ENCODE results near the gene KRABD2.
A peak's percentile ranks its signal among the peaks of the same experiment; 100 is the strongest.
"Not testable (repeated sequence)": the region's sequence is repeated elsewhere in the genome, so short reads cannot be mapped to it uniquely, and the experiment has no call there.

The KRABD2 gene

DNA sequence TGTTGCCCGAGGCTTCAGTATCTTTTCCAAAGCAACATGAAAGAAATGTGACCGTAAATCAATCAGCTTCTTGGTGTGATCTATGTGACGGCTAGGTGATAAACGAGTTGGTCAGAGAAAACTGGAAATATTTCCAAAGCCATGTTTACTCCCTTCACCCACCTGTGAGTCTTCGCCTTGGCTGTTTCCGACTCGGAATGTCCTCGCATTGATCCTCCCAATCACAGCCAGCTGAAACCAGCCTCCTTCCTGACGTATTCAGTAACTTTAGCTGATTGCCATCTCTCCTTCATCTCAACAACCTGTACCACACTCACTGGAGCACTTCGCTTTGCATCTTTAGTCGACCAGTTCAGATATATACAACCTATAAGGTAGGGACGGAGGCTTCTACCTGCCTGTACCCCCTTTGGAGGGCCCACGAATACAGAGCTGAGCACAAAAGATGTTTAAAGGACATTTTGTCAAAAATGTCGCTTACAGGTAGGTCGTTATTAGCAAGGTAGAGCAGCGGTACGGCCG, 705 bp downstream of the KRABD2 start:
- DNase-seq (ENCODE audit: low read depth) = peak; percentile 81
- TF ChIP-seq, protein P1, sequence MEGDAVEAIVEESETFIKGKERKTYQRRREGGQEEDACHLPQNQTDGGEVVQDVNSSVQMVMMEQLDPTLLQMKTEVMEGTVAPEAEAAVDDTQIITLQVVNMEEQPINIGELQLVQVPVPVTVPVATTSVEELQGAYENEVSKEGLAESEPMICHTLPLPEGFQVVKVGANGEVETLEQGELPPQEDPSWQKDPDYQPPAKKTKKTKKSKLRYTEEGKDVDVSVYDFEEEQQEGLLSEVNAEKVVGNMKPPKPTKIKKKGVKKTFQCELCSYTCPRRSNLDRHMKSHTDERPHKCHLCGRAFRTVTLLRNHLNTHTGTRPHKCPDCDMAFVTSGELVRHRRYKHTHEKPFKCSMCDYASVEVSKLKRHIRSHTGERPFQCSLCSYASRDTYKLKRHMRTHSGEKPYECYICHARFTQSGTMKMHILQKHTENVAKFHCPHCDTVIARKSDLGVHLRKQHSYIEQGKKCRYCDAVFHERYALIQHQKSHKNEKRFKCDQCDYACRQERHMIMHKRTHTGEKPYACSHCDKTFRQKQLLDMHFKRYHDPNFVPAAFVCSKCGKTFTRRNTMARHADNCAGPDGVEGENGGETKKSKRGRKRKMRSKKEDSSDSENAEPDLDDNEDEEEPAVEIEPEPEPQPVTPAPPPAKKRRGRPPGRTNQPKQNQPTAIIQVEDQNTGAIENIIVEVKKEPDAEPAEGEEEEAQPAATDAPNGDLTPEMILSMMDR (IDR thresholded peaks at IDR 0.05; ENCODE audit: control insufficient read depth, extremely low read depth, insufficient read depth) = no peak
- peak overlapping the region; percentile 88 for H3K4me3 ChIP-seq (ENCODE audit: low read depth, low read length)

DNA sequence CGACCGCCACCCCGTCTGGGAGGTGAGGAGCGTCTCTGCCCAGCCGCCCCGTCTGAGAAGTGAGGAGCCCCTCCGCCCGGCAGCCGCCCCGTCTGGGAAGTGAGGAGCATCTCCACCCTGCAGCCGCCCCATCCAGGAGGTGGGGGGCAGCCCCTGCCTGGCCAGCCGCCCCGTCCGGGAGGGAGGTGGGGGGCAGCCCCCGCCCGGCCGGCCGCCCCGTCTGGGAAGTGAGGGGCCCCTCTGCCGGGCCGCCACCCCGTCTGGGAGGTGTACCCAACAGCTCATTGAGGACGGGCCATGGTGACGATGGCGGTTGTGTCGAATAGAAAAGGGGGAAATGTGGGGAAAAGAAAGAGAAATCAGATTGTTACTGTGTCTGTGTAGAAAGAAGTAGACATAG, 2.6 kb downstream of the KRABD2 start:
- H3K4me3 ChIP-seq (ENCODE audit: low read depth, low read length); DNase-seq (ENCODE audit: low read depth): not testable (repeated sequence)

DNA sequence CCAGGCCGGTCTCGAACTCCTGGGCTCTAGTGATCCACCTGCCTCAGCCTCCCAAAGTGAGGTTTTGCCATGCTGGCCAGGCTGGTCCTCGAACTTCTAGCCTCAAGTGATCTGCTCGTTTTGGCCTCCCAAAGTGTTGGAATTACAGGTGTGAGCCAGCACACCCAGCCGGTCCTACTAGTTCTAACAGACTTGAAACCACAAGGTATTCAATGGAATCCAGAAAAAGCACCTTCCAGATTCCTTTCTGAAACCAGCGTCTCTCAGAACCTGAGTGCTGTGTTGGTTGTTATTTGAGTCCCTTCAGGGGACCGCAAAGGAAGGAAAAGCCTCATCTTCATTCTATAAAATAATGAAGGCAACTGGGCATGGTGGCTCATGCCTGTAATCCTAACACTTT, 4.1 kb downstream of the KRABD2 start:
- no peak overlapping the region for H3K4me3 ChIP-seq (ENCODE audit: low read depth, low read length)
- TF ChIP-seq, protein P1 (IDR thresholded peaks at IDR 0.05; ENCODE audit: control insufficient read depth, extremely low read depth, insufficient read depth) = no peak

DNA sequence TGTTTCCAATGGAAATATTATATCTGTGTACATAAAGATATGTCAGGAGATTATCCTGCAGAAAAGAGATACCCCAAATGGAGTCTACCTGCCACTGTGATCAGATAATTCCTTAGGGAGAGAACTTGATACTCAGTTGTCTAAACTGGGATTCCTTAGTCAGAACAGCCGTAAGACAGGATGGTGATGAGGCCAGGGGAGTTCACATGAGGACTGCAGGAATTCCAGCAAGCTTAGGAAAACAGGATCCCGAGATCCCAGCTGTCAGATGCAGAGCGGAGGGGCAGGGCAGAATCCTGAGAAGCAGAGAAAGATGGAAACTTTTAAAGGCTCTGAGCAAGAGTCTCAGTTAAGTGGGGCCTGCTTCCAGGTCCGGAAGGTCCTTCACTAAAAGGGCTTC, 4.7 kb downstream of the KRABD2 start:
- H3K4me3 ChIP-seq (ENCODE audit: low read depth, low read length) = no peak overlapping the region
- TF ChIP-seq, protein P1 (IDR thresholded peaks at IDR 0.05; ENCODE audit: control insufficient read depth, extremely low read depth, insufficient read depth) = no peak
- no peak for DNase-seq (ENCODE audit: low read depth)

More for the DNA sequence above, 4.1 kb downstream of the KRABD2 start:
- no peak for DNase-seq (ENCODE audit: low read depth)

DNA sequence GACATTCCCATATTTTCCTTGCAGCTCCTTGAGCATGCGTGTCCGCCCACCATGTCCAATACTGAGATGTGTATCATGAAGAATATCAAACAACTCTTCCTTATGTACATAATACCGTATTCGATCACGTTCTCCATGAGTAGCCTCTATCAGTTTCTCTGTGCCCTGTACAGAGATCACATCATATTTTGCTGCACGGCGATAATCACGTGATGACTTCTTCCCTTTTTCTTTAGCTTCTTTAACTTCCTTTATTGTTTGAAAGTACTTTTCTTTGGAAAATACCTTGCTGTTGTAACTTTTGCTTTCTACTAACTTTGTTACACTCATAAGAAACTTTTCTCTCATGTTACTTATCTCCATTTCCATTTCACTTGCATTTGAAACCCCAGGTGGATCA, 6.6 kb downstream of the KRABD2 start:
- no peak for DNase-seq (ENCODE audit: low read depth)
- H3K4me3 ChIP-seq (ENCODE audit: low read depth, low read length) = no peak overlapping the region
- TF ChIP-seq, protein P1 (IDR thresholded peaks at IDR 0.05; ENCODE audit: control insufficient read depth, extremely low read depth, insufficient read depth) = no peak

DNA sequence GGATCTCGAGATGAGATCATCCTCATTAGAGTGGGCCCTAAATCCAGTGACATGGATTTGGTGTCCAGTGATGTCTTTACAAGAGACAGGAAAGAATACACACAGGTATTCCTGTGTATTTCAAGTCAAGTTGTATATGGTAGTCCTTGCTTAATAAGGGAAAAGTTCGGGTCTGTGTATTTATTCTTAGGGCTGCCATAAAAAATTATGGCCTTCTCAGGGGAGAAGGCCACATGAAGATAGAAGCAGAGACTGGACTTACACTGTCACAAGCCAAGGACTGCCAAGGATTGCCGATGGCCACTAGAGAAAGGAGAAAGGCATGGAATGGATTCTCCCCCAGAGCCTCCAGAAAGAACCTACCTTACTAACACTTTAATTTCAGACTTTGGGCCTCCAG, 8.3 kb downstream of the KRABD2 start:
- no peak for DNase-seq (ENCODE audit: low read depth)
- H3K4me3 ChIP-seq (ENCODE audit: low read depth, low read length) = no peak overlapping the region
- TF ChIP-seq, protein P1 (IDR thresholded peaks at IDR 0.05; ENCODE audit: control insufficient read depth, extremely low read depth, insufficient read depth) = no peak

DNA sequence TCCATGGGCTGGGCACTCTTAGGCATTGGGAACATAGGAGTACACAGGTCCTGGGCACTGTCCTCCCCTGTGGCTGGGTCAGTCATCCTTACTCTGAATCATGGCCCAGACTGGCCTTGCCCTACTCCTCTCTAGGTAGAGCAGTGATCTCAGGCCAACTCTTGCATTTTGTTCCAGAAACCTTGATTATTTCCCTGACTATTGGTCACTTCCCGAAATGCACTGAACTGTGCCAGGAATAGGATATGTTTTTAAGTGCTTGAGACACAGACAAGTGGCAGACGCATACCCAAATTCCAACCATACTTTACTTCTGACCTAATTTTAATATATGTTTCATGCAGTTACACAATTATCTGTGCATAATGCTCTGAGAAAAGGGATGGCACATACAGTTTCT, 10.3 kb downstream of the KRABD2 start:
- DNase-seq (ENCODE audit: low read depth) = no peak
- TF ChIP-seq, protein P1 (IDR thresholded peaks at IDR 0.05; ENCODE audit: control insufficient read depth, extremely low read depth, insufficient read depth) = no peak
- H3K4me3 ChIP-seq (ENCODE audit: low read depth, low read length) = no peak overlapping the region

Data from LNCaP clone FGC (cell line).